HG02610 (cell line): Measurements from ENCODE around the gene GRAMD4.
A peak's percentile ranks its signal among the peaks of the same experiment; 100 is the strongest.

Experiments used
- ATAC-seq: cut with Tn5 transposase; IDR thresholded peaks from one replicate; pipeline ENCODE4 v1.9.1; 2021; ENCODE audit warnings: mild to moderate bottlenecking, moderate library complexity; ENCODE audit not compliant: unreplicated experiment

The GRAMD4 gene

GRCh38 chr22:46684706-46685105 lies 64.5 kb downstream of the GRAMD4 start:
- peak; percentile 78 for ATAC-seq

- ATAC-seq: no peak
Observed at GRCh38 chr22:46686221-46687047, 66.2 kb downstream of the GRAMD4 start.

GRCh38 chr22:46687048-46687444 lies 66.9 kb downstream of the GRAMD4 start:
- no peak for ATAC-seq

- no peak for ATAC-seq
Observed at GRCh38 chr22:46687460-46687859, 67.3 kb downstream of the GRAMD4 start.

- ATAC-seq: no peak
Observed at GRCh38 chr22:46688949-46689348, 68.8 kb downstream of the GRAMD4 start.

GRCh38 chr22:46690146-46690545 lies 70.0 kb downstream of the GRAMD4 start:
- ATAC-seq: no peak

- no peak for ATAC-seq
Observed at GRCh38 chr22:46691571-46691970, 71.4 kb downstream of the GRAMD4 start.

- ATAC-seq: no peak
Observed at GRCh38 chr22:46693634-46694415, 73.6 kb downstream of the GRAMD4 start.

GRCh38 chr22:46694416-46695170 lies 74.4 kb downstream of the GRAMD4 start:
- ATAC-seq: no peak

- no peak for ATAC-seq
Observed at GRCh38 chr22:46695346-46696228, 75.4 kb downstream of the GRAMD4 start.

- no peak for ATAC-seq
Observed at GRCh38 chr22:46696229-46696518, 76.0 kb downstream of the GRAMD4 start.

- no peak for ATAC-seq
Observed at GRCh38 chr22:46696614-46697013, 76.4 kb downstream of the GRAMD4 start.

GRCh38 chr22:46697811-46698515 lies 77.8 kb downstream of the GRAMD4 start:
- no peak for ATAC-seq

GRCh38 chr22:46699091-46699490 lies 78.9 kb downstream of the GRAMD4 start:
- no peak for ATAC-seq

- ATAC-seq: no peak
Observed at GRCh38 chr22:46701262-46701661, 81.1 kb downstream of the GRAMD4 start.

GRCh38 chr22:46703171-46703995 lies 83.2 kb downstream of the GRAMD4 start:
- no peak for ATAC-seq

- ATAC-seq: no peak
Observed at GRCh38 chr22:46703996-46704370, 83.8 kb downstream of the GRAMD4 start.

GRCh38 chr22:46706060-46706459 lies 85.9 kb downstream of the GRAMD4 start:
- ATAC-seq: no peak

GRCh38 chr22:46707305-46707704 lies 87.1 kb downstream of the GRAMD4 start:
- ATAC-seq: no peak
